HG03025 (cell line): ENCODE measurements around the gene WDR54.
A peak's percentile ranks its signal among the peaks of the same experiment; 100 is the strongest.
"Not testable (repeated sequence)": the region's sequence is repeated elsewhere in the genome, so short reads cannot be mapped to it uniquely, and the experiment has no call there.

Experiments
- ATAC-seq: cut with Tn5 transposase; IDR thresholded peaks from one replicate; pipeline ENCODE4 v1.9.1; 2021; ENCODE audit warnings: mild to moderate bottlenecking, moderate library complexity; ENCODE audit not compliant: unreplicated experiment, low FRiP score

Gene WDR54

DNA sequence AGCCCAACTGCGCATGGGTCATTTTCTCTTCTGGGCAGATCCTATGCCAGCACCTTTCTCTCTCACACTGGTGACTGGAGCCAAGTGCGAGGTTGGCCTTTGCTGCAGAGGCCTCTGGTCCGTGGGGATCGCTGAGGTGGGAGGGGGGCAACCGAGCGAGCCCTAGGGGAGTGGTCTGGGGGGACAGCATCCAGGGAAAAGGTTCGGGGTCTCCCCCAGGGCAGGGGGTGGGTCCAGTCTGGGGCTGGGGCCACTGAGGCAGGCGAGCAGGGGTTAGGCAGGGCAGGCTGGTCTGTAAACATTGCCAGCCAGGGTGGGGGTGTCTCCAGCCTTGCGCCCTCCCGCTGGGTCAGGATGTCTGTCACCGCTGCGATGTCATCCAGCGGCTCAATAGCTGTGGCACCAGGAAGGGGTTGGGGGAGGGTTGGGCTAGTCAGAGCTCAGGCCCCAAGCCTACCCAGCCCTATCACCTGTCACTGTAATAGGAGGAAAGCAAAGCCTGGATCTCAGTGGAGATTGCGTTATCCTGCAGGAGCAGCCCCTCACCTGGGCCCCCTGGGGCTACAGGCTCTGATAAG lies 4.7 kb downstream of the WDR54 start:
- ATAC-seq = no peak

DNA sequence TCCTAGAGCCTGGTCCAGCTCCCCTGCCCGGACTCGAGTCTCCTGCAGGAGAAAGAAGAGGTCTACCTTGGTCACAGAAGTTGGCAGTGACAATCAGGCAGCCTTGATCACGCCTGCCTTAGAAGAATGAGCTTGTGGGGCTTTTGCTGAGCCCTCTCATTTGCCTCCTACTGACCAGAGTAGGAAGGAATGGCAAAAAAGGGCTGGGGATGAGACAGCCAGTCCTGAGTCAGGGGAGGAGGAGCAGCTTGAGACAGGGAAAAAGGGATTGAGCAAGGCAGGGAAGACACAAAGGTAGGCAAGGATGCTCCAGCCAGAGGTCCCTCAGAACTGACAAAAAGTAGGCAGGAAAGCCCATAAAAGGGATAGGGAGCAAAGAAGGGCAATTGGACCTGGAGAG lies 6.0 kb downstream of the WDR54 start:
- no peak for ATAC-seq

DNA sequence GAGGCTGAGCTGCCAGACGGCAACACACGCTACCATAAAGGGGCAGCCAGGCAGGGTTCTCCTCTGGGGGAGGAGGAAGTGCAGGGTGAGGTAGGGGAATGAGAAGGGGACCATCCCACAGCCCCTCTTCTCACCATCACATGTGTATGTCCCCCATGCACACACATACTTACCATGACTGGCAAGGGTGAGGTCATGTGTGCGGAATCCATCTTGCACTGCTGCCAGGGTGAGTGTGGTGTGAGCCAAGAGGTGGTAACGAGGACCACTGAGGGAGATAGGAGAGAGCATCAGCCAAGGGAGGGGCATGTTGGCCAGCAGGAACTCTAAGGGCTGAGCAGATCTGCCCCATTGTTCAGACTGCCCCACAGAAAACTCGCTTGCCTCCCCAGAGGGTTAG lies 7.1 kb downstream of the WDR54 start:
- no peak for ATAC-seq

DNA sequence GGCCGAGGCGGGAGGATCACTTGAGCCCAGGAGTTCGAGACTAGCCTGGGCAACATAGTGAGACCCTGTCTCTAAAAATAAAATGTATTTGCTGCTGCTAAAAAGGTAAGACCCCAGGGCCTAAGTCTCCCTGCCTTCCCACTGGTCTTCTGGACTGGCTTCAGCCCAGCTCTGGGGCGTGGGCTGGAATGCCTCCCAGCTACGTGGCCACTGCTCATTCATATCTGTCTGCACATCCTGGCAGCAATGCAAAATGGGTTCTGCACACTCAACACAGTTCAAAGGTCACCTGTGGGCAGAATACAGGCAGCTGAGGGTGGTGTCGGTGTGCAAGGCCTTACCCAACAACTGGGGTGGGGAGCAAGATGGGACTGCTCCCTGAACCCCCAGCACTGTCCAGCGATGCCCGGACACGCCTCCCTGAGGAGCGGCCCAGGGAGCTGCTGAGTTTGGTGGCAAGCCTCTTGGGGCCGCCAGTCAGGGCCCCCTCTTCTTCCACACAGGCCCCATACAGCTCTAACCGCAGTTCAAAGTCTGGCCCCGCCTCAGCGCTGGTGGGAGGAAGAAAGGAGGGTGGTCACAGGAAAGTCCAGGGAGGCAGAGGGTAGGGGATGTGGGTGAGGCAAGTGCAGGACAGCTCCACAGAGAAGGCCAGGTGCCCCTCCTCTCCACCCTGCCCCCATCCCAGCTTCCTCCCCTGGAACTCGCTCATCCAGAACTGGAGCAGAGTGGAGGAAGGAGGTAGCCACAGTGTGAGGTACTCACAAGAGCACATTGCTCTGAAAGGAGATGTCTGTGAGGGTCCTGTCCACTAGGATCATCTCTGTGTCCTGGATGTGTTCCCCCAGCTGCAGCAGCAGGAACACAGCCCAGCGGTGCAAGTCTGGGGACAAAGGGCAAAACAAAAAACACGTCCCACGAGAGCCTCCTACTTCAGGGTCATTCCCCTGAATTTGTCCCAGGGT lies 8.2 kb downstream of the WDR54 start:
- ATAC-seq = no peak

DNA sequence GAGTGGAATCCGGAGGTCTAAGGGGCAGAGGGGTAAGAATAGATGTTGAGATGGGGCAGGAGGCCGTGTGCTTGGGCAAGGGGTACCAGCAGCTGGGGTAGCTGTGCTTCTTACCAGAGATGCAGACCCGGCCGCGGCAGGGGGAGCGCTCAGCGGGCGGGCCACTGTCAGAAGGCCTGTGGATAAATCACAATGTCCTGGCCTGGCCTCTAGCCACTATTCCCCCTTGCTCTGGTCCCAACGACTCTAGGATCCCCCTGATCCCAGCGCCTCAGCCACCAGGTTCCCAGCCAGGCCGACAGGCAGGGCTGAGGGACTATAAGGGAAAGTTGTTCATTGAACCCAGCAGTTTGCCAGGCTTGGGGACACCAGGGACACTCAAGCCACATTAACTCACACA lies 9.0 kb downstream of the WDR54 start:
- no peak for ATAC-seq

DNA sequence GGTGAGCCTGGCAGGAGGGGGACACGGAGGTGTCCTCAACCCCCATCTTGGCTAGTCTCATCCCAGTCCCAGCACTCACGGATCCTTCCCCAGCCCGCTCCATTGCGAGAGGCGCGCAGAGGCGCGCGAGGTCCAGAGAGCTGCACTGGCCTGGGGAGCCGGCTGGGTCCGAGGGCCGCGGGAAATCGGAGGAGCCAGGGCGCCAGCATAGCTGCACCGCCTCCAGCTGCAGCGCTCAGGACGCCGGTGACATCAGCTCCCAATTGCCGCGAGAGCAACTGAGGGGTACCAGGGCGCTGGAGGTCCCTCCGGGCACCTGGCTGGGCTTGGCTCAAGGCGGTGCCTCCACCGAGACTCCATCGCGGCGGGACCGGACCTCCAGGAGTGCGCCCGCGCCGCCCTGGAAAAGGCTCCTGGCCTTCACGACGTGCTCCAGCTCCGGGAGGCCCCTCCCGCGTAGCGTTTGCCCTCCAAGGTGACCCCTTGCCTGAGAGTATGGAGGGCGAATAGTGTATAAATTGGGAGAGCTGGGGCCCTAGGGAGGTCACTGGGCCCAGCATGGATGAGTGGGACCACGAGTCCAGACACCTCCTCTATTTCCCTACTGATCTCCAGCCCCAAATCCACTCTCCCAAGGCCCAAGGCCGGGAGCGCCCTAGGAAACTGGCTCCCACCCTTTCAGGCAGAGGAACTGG lies 14.7 kb downstream of the WDR54 start:
- ATAC-seq = no peak

DNA sequence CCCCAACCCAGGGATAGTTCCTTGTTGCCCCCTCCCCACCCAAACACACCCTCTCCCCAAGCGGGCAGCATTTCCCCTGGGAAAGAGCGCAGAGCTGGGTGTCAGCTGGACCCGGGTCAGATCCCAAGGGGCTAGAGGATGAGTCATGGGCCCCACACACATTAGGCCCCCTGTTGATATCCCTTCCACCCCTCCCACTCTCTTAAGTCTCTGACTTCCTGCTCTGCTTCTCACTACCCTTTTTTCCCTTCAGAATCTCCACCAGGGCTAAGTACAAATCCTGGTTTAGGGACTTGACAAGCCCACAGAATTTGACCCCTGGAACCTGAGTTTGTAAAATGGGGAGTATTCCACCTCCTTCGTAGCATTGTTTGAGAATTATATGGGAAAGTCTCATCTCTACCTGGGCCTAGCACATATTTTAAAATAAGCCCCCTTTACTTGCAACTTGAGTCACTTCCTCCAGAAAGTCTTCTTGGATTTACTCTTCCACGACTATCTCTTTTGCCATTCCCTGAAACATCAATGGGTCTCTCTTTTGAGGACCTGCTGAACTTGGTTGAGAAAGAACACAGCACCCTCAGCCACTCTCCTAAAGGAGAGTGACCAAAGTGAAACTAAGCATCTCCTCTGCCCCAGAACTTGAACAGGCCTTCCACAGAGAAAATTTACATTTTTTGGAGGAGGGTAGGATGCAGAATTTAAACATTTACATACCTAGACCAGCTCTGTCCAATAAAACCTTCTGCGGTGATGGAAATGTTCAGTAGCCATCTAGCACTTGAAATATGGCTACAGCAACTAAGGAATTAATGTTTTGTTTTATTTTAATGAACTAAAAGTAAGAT lies 15.5 kb downstream of the WDR54 start:
- no peak for ATAC-seq

DNA sequence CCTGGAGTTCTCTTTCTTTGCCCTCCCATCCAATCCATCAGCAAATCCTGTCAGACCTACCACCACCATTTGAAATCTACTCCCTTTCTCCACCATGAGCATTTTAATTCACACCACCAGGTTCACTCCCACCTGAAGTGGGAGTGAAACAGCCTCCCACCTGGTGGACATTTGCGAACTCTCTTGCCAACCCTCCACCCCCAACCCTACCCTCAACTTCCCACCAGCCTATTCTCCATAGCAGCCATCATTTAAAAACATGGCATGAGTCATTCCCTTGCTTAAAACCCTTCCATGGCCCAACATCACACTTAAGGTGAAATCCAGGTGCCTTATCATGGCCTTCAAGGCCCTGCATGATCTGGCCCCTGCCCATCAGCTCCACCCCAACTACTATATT lies 16.7 kb downstream of the WDR54 start:
- no peak for ATAC-seq

DNA sequence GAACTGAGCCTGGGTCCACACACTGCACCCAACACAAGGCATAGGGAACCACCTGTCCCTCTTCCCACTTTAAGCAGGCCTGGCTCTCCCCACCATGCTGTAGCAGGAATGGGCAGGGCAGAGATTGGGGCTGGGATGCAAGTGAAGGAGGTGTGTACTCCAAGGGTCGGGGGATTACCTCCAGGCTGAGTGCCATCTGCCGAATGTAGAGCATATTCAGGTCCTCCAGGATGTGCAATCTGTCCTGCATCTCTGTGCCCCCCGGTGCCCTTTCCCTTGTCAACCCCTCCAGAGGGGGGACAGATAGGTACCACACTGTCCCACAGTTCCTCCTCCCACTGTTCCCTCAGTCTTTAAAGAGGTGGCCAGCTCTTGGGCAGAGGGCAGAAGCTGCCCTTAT lies 17.8 kb downstream of the WDR54 start:
- ATAC-seq = no peak

DNA sequence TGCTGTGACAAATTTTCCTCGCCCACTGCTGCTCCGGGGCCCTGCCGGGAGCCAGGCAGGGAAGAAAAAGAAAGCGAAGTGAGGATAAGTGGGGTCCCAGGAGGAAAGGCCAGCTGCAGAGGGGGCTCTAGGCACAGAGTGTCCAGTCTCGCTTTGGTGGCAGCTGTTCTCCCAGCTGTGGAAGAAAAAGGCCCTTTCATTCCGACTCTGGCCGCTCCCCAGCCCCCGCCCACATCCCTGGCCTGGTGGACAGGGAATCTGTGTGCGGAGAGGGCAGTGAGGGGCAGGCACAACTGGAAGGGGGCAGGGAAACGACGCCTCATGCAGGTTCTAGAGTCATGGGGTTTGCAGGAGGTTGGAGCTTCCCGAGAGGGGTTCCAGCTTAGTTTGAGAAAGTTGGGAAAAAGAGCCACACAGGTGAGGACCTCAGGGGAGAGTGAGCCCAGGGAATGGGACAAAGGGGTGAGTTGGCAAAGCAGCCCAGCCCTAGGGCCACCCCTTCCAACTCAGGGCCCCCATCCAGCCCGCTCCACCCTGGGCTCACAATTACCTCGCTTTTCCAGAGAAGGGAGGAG lies 18.4 kb downstream of the WDR54 start:
- ATAC-seq = no peak

DNA sequence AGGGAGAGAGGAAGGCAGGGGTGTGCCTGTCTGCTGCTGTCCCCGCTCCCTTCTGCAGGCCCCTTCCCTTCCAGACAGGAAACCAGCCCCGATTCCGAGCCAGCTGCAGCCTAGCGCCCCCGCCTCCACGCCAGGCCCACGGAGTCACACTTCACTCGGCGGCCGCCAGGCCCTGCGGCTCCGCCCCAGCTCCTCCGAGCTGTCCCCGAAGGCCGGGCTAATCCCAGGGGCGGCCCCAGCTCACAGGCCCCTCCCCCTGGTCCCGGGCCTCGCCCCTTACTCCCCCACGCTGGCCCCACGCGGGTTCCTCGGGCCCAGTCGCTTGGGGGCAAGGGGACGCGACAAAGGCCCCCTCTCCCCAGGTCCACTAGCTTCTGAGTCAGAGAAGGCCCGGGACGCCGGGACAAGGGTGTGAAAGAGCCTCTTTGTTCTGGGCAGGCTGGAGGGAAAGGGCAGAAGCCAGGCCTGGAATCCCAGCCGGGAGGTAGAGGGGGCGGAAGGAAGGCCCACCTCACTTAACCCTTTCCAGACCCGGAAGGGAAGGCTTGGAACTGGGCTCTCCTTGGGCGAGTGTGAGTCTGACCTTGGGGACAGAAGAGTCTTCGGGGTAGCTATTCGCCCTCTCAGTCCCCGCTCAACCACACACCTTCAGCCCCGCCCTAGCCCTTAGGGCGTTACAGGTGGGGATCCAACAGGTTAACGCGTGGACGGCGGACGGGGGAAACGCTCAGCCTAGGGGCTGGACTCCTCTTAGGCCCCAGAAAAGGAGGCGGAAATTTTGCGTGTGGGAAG lies 19.0 kb downstream of the WDR54 start:
- peak; percentile 73 for ATAC-seq

DNA sequence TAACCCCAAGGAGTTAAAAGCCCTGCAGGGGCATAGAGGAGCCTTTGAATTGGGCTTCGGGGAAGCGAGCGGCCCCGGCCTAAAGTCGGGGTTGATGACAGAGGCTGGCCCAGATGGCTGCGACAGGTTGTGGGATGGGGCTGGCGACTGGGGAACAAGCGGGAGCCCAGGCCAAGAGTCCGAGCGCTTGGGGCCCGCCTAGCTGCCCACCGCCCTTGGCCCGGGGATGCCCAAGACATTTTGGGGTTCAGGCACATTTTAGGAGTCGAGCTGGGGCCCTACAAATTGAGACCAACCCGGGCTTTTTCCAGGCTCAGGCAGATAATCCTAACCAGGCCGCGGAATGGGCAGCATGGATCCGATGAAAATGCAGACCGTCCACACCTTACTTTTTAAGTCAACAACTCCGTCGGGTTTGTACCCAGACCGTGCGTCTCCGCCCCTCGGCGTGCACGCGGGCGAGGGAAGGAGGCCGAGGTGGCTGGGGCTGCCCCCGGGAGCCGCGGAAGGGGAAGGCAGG lies 19.7 kb downstream of the WDR54 start:
- no peak for ATAC-seq

DNA sequence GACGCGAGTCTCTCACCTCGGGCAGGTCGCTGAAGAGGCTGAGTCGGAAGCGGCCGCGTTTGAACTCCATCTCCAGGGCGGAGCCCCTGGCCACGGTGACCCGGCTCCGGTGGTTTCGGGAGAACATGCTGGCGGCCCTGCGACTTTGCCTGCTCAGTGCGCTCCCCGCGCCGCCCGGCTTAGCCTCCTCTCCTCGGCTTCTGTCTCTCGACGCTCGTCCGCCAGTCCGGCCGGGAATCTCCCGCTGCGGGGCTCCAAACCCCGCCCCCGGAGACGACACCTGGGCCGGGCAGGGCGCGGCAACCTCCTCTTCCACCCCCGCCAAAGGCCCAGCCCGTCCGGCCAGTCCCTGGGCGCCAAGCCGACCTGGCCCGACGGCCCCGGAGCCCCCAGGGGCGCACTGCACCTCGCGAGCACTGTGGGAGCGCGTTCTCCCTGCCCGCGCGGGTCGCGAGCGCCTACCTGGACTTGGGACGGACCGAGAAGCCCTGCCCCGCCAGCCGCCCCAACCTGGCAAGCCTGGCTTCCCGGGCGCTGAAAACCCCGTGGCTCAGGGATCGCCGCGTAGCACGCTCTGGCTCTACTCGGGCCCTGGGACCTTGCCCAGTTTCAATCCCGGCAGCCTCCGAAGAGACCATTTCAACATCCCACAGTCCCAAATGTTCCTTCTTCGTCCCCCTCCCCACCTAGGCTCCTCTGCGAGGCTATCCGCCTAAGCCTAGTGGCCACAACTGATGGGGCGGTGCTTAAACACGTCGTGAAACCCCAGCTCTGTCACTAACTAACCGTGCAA lies 20.4 kb downstream of the WDR54 start, which contains the start of gene RTKN:
Gene RTKN (minus strand): TSS at position 248 of the 793 bp plus-strand sequence. CDS start 121 bp downstream, at position 127.
- no peak for ATAC-seq

DNA sequence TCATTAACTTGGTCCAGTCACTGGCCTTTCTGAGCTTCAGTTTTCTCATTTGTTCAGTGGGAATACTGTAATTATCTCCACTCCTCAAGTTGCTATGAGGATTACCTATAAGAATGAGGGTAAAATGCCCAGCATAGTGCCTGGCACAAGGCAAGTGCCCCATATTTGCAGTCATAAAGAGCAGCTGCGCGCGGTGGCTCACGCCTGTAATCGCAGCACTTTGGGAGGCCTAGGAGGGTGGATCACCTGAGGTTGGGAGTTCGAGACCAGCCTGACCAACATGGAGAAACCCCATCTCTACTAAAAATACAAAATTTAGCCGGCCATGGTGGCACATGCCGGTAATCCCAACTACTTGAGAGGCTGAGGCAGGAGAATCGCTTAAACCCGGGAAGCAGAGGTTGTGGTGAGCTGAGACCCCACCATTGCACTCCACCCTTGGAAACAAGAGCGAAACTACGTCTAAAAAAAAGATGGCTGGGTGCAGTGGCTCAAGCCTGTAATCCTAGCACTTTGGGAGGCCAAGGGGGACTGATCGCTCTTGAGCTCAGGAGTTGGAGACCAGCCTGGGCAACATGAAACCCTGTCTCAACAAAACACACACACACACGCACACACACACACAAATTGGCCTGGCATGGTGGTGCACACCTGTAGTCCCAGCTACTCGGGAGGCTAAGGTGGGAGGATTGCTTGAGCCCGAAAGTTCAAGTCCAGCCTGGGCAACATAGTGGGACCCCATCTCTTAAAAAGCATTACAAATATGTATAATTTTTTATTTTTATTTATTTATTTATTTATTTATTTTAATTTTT lies 21.2 kb downstream of the WDR54 start:
- ATAC-seq = not testable (repeated sequence)

DNA sequence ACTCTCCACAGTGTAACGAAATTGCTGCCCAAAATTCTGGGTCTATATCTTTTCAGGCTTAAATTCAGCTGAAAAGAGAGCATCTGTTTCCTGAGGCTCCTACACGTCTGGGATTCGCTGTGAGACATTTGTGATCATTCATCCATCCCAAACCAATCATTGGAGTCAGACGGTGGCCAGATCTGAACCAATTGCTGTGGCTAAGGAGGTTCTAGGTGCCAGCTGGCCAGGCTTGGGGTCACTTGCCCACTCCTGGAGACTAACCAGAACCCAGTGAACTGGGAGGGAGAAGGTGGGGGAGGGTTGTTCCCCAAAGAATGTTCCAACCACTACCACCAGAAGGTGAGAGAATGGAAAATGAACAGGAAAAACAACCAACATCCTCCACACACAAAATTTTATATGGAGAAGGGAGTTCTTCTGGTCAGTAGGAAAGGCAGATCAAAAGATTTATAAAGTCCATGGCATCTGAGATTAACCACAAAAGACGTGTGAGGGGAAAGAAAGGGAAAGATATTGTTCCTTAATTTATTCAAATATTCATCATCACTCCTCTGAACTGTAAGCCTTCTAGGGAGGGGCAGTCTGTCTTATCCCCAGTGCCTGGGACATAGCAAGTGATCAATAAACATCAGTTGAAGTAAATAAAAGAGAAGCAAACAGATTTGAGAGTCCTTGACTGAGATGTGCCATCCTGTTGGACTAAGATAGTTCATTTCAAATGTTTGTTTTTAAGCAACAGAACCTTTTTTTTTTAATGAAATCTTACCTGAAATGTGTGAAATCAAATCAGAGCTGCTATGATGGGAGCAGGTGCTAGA lies 23.2 kb downstream of the WDR54 start:
- ATAC-seq = no peak

DNA sequence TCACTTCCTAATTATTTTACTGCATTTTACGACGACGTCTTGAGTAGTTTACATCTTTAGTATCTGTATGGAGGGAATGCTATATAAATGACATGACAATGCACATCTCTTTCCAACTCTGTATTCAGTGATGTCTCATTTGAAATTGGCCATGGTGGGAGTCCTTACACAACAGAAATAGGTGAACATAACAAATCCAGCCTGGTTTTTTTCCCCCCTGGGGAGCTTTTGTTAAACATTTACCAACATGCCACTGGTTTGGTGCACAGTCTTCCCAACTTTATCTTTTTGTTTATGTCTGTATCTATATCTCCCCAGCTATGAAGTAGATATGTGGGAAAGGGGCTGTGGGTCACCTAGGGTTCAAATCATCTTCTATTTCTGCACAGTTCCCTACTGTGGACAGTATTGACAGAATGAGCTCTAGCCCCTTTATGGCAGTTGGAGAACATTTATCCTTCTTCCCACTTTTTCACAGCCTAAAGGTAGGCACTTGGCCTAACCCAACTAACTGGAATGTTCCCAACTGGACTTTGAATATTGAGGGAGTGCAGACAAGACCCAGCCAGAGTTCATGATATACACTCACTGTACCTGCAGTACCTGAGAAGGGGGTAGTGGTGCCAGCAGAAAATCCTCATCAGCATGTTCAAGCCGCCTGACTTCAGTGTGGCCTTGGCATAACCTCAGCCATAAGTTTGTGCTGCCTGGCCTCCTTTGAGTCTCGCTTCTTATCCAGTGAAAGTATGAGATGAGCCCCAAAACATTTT lies 25.9 kb downstream of the WDR54 start:
- no peak for ATAC-seq
